ENCODE data around the gene PIK3C2B.

Gene PIK3C2B

GRCh38 chr1:204461331-204462228, 33.0 kb downstream of the PIK3C2B start:
- no peak for DNase-seq (ENCODE audit: low spot score)

GRCh38 chr1:204460346-204460745, 34.3 kb downstream of the PIK3C2B start:
- DNase-seq (ENCODE audit: low spot score): no peak

GRCh38 chr1:204459706-204460105, 34.9 kb downstream of the PIK3C2B start:
- no peak for DNase-seq (ENCODE audit: low spot score)

- no peak for DNase-seq (ENCODE audit: low spot score)
Observed at GRCh38 chr1:204457666-204458065, 36.9 kb downstream of the PIK3C2B start.

GRCh38 chr1:204456826-204457442, 37.7 kb downstream of the PIK3C2B start:
- no peak for DNase-seq (ENCODE audit: low spot score)

GRCh38 chr1:204455831-204456145, 38.8 kb downstream of the PIK3C2B start:
- DNase-seq (ENCODE audit: low spot score): no peak

GRCh38 chr1:204455063-204455830, 39.4 kb downstream of the PIK3C2B start:
- no peak for DNase-seq (ENCODE audit: low spot score)

- DNase-seq (ENCODE audit: low spot score): no peak
Observed at GRCh38 chr1:204454476-204454875, 40.1 kb downstream of the PIK3C2B start.

GRCh38 chr1:204453141-204453772, 41.3 kb downstream of the PIK3C2B start:
- no peak for DNase-seq (ENCODE audit: low spot score)

GRCh38 chr1:204451352-204452124, 43.1 kb downstream of the PIK3C2B start:
- DNase-seq (ENCODE audit: low spot score): no peak

GRCh38 chr1:204450461-204451257, 43.9 kb downstream of the PIK3C2B start:
- no peak for DNase-seq (ENCODE audit: low spot score)

GRCh38 chr1:204449678-204450280, 44.8 kb downstream of the PIK3C2B start:
- DNase-seq (ENCODE audit: low spot score): no peak

- no peak for DNase-seq (ENCODE audit: low spot score)
Observed at GRCh38 chr1:204448991-204449677, 45.5 kb downstream of the PIK3C2B start.

GRCh38 chr1:204448344-204448964, 46.2 kb downstream of the PIK3C2B start:
- no peak for DNase-seq (ENCODE audit: low spot score)

- no peak for DNase-seq (ENCODE audit: low spot score)
Observed at GRCh38 chr1:204447736-204448135, 46.9 kb downstream of the PIK3C2B start.

- no peak for DNase-seq (ENCODE audit: low spot score)
Observed at GRCh38 chr1:204447190-204447589, 47.4 kb downstream of the PIK3C2B start.

GRCh38 chr1:204446413-204447111, 48.0 kb downstream of the PIK3C2B start:
- peak; percentile 63 for DNase-seq (ENCODE audit: low spot score)

- peak; percentile 10 for DNase-seq (ENCODE audit: low spot score)
Observed at GRCh38 chr1:204445860-204446412, 48.7 kb downstream of the PIK3C2B start.
